Breast epithelium (tissue), 3 donors: ENCODE results near the gene SPANXN2.

Experiments used
- CTCF ChIP-seq, 3 donors: fragments of 450-650 bp; IDR thresholded peaks; one replicate each; pipeline ENCODE4 v1.5.1; 2016 to 2017; ENCODE audit warnings: antibody characterized with exemption in 3 of 3, mild to moderate bottlenecking in 3 of 3, moderate library complexity in 3 of 3
- POLR2A ChIP-seq: fragments of 450-650 bp; IDR thresholded peaks from one replicate; pipeline ENCODE4 v1.6.1; 2016; ENCODE audit warnings: antibody characterized with exemption, mild to moderate bottlenecking, moderate library complexity
- POLR2AphosphoS5 ChIP-seq, 3 donors: sonication (generic); formaldehyde crosslinking; IDR thresholded peaks; one replicate each; pipeline ENCODE4 v1.6.1; 2017; ENCODE audit warnings: antibody characterized with exemption in 3 of 3

DNA sequence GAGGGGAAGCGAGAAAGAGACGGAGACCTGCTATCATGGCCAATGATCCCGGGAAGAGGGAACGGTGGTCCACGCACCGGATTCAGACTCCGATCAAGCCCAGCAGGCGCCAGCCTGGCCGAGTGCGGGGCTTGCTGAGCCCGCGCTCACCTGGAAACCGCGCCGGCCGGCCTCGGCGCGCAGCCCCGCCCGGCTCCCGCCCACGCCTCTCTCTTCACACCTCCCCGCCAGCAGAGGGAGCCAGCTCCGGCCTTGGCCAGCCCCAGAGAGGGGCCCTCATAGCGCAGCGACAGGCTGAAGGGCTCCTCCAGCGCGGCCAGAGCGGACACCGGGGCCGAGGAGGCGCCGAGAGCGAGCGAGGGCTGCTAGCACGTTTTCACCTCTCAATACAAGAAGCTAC lies 36.8 kb upstream of the SPANXN2 start:
- TF ChIP-seq CTCF (IDR thresholded peaks at IDR 0.05) (no peak), POLR2AphosphoS5 (IDR thresholded peaks at IDR 0.05) (no peak), POLR2A (no peak)
